CD14-positive monocyte (primary cell): Measurements from ENCODE around the gene RFX2. TPM values are rescaled to one million over a fixed set of nuclear protein-coding genes. Genes with fewer than 3 reads are reported as not detected.

Experiments used
- DNase-seq, 3 donors: peaks; one replicate each; pipeline ENCODE4 v3.0.0-alpha.2; 2011 to 2022
- H2AFZ ChIP-seq: 2 replicates; pipeline ENCODE4 v1.6.0; 2012; ENCODE audit warnings: mild to moderate bottlenecking, low read depth, low read length, inconsistent platforms; ENCODE audit not compliant: insufficient read depth, poor library complexity, severe bottlenecking
- H3K27ac ChIP-seq, 2 donors: 1 replicate in 1 of 2; 2 replicates in 1 of 2; pipeline ENCODE4 v1.5.1; 2012 to 2013; ENCODE audit warnings: low read length in 2 of 2, control low read depth in 1 of 2, inconsistent platforms in 1 of 2, low read depth in 1 of 2, mild to moderate bottlenecking in 1 of 2
- H3K27me3 ChIP-seq, 2 donors: one replicate each; pipeline versions ENCODE4 v1.6.0 to v1.6.1; 2011 to 2013; ENCODE audit warnings: low read length in 2 of 2; ENCODE audit not compliant: control insufficient read depth in 2 of 2, insufficient read depth in 2 of 2
- H3K36me3 ChIP-seq, 2 donors: replicated peaks in 1 of 2; 1 replicate in 1 of 2; 2 replicates in 1 of 2; pipeline versions ENCODE4 v1.5.1 to v1.6.1; 2012 to 2013; ENCODE audit warnings: low read length in 2 of 2, control low read depth in 1 of 2, inconsistent platforms in 1 of 2, mild to moderate bottlenecking in 1 of 2; ENCODE audit not compliant: insufficient read depth in 2 of 2, control insufficient read depth in 1 of 2
- H3K4me1 ChIP-seq, 2 donors: 1 replicate in 1 of 2; 2 replicates in 1 of 2; pipeline versions ENCODE4 v1.5.1 to v1.6.1; 2012 to 2013; ENCODE audit warnings: low read length in 2 of 2, control low read depth in 1 of 2, inconsistent platforms in 1 of 2, mild to moderate bottlenecking in 1 of 2, moderate library complexity in 1 of 2; ENCODE audit not compliant: insufficient read depth in 2 of 2, control insufficient read depth in 1 of 2
- H3K4me2 ChIP-seq: replicated peaks from 2 replicates; pipeline ENCODE3; 2012; ENCODE audit warnings: low read length, moderate library complexity, mild to moderate bottlenecking; ENCODE audit not compliant: poor library complexity, severe bottlenecking; ENCODE audit errors: extremely low read depth
- H3K4me3 ChIP-seq, 3 experiments: fragments of 200-600 bp in 1 of 3; sonication (generic) in 1 of 3; replicated peaks in 1 of 3; 1 replicate in 2 of 3; 2 replicates in 1 of 3; pipeline ENCODE4 v1.5.1; 2011 to 2013; ENCODE audit warnings: low read length in 3 of 3, mild to moderate bottlenecking in 3 of 3, control low read depth in 2 of 3, low read depth in 2 of 3, inconsistent platforms in 1 of 3, moderate library complexity in 1 of 3
- H3K79me2 ChIP-seq: 2 replicates; pipeline ENCODE4 v1.6.0; 2012; ENCODE audit warnings: mild to moderate bottlenecking, control low read depth, inconsistent platforms, low read length, moderate library complexity; ENCODE audit not compliant: insufficient read depth
- H3K9ac ChIP-seq: 2 replicates; pipeline ENCODE4 v1.6.0; 2017; ENCODE audit warnings: low read length, mild to moderate bottlenecking; ENCODE audit not compliant: insufficient read depth, poor library complexity, severe bottlenecking
- H3K9me3 ChIP-seq, 2 donors: replicated peaks in 1 of 2; 1 replicate in 1 of 2; 2 replicates in 1 of 2; pipeline versions ENCODE4 v1.5.1 to v1.6.1; 2012 to 2013; ENCODE audit warnings: low read length in 2 of 2, control low read depth in 1 of 2; ENCODE audit not compliant: control insufficient read depth in 1 of 2, insufficient read depth in 1 of 2
- H4K20me1 ChIP-seq: 2 replicates; pipeline ENCODE4 v1.6.0; 2012; ENCODE audit warnings: mild to moderate bottlenecking, low read length, control low read depth, moderate library complexity; ENCODE audit not compliant: insufficient read depth
- H3K27ac Mint-ChIP-seq, 7 donors: one replicate each; pipeline ENCODE4 v1.8.0; 2020; ENCODE audit warnings: mild to moderate bottlenecking in 7 of 7, mixed read lengths in 7 of 7, moderate library complexity in 6 of 7, inconsistent platforms in 2 of 7
- H3K27me3 Mint-ChIP-seq, 3 donors: one replicate each; pipeline ENCODE4 v1.8.0; 2021 to 2022; ENCODE audit warnings: low read depth in 3 of 3, mild to moderate bottlenecking in 3 of 3, mixed read lengths in 3 of 3, moderate library complexity in 3 of 3, inconsistent platforms in 1 of 3
- H3K36me3 Mint-ChIP-seq, 2 donors: one replicate each; pipeline ENCODE4 v1.8.0; 2020; ENCODE audit warnings: mixed read lengths in 2 of 2, inconsistent platforms in 1 of 2, mild to moderate bottlenecking in 1 of 2
- H3K4me1 Mint-ChIP-seq: one replicate; pipeline ENCODE4 v1.8.0; 2020; ENCODE audit warnings: mild to moderate bottlenecking, mixed read lengths
- H3K4me3 Mint-ChIP-seq, 2 donors: one replicate each; pipeline ENCODE4 v1.8.0; 2020; ENCODE audit warnings: mild to moderate bottlenecking in 2 of 2, mixed read lengths in 2 of 2, moderate library complexity in 1 of 2
- H3K9me3 Mint-ChIP-seq, 7 donors: one replicate each; pipeline ENCODE4 v1.8.0; 2020 to 2022; ENCODE audit warnings: mixed read lengths in 7 of 7, mild to moderate bottlenecking in 6 of 7, moderate library complexity in 6 of 7, inconsistent platforms in 2 of 7
- WGBS: methylation state at CpG from one replicate; pipeline ENCODE4 v1.1.5; 2013; ENCODE audit warnings: missing lambda C conversion rate; ENCODE audit not compliant: insufficient coverage; 5-methylcytosine and 5-hydroxymethylcytosine counted together
- intact Hi-C, 2 donors: fragments of 100-400 bp; cut with micrococcal nuclease; formaldehyde crosslinking; loops; one replicate each; pipeline versions ENCODE4 v1.15.0 to v1.15.1; 2023
- polyA plus RNA-seq, 3 donors: library from polyadenylated mRNA; depleted of rRNA in 1 of 3; unstranded in 2 of 3; stranded (reverse) in 1 of 3; fragments of 300-500 nt in 2 of 3; fragments of >200 nt in 1 of 3; fragmentation: Illumina TruSeq in 2 of 3; gene quantifications; 1 replicate in 2 of 3; 2 replicates in 1 of 3; pipeline ENCODE4 v1.2.3, GENCODE V29; 2012 to 2021
- TF ChIP-seq, protein P1 (sequence below): fragments of 200-600 bp; IDR thresholded peaks from one replicate; pipeline ENCODE4 v1.8.0; 2022; ENCODE audit warnings: antibody characterized with exemption, mild to moderate bottlenecking

RFX2 gene
- polyA plus RNA-seq, 3 donors: 5.7 to 12.9 (median 8.7) TPM

DNA sequence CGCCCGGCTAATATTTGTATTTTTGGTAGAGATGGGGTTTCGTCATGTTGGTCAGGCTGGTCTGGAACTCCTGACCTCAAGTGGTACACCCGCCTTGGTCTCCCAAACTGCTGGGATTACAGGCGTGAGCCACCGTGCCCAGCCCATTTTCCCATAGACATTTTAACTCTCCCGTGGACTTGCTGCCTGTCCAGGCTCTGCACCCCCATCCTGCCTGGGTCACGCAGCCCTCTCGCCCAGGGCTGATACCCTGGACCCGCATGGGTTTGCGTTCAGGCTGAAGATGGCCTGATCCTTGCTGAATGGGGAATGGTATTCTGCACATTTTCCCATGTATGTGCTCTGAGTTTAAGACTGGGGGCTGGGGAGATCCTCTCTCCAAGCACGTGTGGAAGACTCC, 86.4 kb downstream of the RFX2 start:
- peaks cover 5% of the 10 kb centered on the region for H3K4me1 Mint-ChIP-seq
- no peaks in the 10 kb centered on the region for H3K9me3 Mint-ChIP-seq
- DNase-seq: no peak
- Histone ChIP-seq H3K27me3 (no peaks in the 10 kb centered on the region), H3K4me2 (no peak overlapping the region), H3K27ac (no peak overlapping the region), H3K9me3 (no peaks in the 10 kb centered on the region), H3K36me3 (peaks cover 0 to 8% of the 10 kb centered on the region in 2 donors), H2AFZ (no peak overlapping the region), H3K4me3 (no peak overlapping the region), H3K9ac (no peak overlapping the region), H4K20me1 (no peaks in the 10 kb centered on the region), H3K4me1 (no peaks in the 10 kb centered on the region), H3K79me2 (no peaks in the 10 kb centered on the region)
- peaks cover 0 to 3% (median 0%) of the 10 kb centered on the region in 3 donors for H3K27me3 Mint-ChIP-seq
- H3K27ac Mint-ChIP-seq: peak overlapping the region in 1 of 7 donors; percentile 43
- TF ChIP-seq, protein P1, sequence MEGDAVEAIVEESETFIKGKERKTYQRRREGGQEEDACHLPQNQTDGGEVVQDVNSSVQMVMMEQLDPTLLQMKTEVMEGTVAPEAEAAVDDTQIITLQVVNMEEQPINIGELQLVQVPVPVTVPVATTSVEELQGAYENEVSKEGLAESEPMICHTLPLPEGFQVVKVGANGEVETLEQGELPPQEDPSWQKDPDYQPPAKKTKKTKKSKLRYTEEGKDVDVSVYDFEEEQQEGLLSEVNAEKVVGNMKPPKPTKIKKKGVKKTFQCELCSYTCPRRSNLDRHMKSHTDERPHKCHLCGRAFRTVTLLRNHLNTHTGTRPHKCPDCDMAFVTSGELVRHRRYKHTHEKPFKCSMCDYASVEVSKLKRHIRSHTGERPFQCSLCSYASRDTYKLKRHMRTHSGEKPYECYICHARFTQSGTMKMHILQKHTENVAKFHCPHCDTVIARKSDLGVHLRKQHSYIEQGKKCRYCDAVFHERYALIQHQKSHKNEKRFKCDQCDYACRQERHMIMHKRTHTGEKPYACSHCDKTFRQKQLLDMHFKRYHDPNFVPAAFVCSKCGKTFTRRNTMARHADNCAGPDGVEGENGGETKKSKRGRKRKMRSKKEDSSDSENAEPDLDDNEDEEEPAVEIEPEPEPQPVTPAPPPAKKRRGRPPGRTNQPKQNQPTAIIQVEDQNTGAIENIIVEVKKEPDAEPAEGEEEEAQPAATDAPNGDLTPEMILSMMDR: no peak
- WGBS: 91% methylated on average over 4 of the region's 12 CpGs
- no peak overlapping the region for H3K4me3 Mint-ChIP-seq
- H3K36me3 Mint-ChIP-seq: peaks cover 11 to 38% of the 10 kb centered on the region in 2 donors
- intact Hi-C loops: loop anchor here (2.0 to 10.0 kb wide), 4 partner anchors 37 to 222 kb away; partner anchors contain the start of gene NRTN (in 1 of the 2)

DNA sequence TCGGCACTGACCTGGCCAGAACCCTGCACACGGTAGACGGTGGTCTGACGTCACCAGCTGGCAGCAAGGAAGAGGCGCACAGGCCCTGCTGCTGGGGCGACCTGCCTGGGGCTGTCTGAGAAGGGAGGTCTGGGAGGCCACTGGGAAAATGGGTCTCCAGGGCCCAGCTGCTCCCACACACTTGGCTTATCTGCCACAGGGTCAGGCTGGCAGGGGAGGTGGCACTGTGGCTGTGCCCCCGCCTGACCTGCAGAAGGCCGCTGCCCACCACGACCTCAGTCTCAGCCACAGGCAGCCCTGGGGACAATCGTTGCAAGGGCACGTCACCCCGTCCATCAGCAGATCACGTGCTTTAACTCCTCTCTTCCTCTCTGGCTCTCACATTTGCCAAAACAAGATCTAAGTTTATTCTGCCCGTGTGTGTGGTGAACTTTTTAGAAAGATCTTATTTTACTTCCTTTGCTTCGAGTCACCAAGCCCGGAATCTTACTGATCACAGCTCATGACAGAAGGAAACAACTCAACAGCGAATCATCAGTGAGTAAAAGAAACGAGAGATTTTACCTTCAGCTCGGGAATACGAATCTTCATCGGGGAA, 87.1 kb downstream of the RFX2 start:
- Histone ChIP-seq H3K79me2 (no peaks in the 10 kb centered on the region), H3K9ac (no peak overlapping the region), H3K36me3 (peaks cover 0 to 4% of the 10 kb centered on the region in 2 donors), H3K4me3 (no peak overlapping the region), H4K20me1 (no peaks in the 10 kb centered on the region), H3K4me1 (no peaks in the 10 kb centered on the region), H2AFZ (no peak overlapping the region), H3K27me3 (no peaks in the 10 kb centered on the region), H3K9me3 (no peaks in the 10 kb centered on the region), H3K4me2 (no peak overlapping the region), H3K27ac (no peak overlapping the region)
- Mint-ChIP-seq H3K27me3 (peaks cover 0 to 4% (median 0%) of the 10 kb centered on the region in 3 donors), H3K9me3 (no peaks in the 10 kb centered on the region), H3K36me3 (peaks cover 11 to 32% of the 10 kb centered on the region in 2 donors), H3K4me1 (peaks cover 5% of the 10 kb centered on the region), H3K4me3 (peak overlapping the region in 1 of 2 donors; percentile 4), H3K27ac (no peak overlapping the region)
- intact Hi-C loops: loop anchor here (2.0 to 10.0 kb wide), 4 partner anchors 36 to 221 kb away; partner anchors contain the start of gene NRTN (in 1 of the 2)
- WGBS: 81% methylated on average over 16 of the region's 21 CpGs
- no peak for DNase-seq
- TF ChIP-seq, protein P1: no peak
